ENCODE measurements around the gene FABP6. TPM values are rescaled to one million over a fixed set of nuclear protein-coding genes. Genes with fewer than 3 reads are reported as not detected.

FABP6 gene
- total and polyA plus RNA-seq, 4 donors = 5.0 to 13.1 (median 6.3) TPM

- no peak for TF ChIP-seq CTCF (IDR thresholded peaks at IDR 0.05; ENCODE audit: control extremely low read depth, extremely low read depth)
- no peak for DNase-seq
Measured at GRCh38 chr5:160227012-160227411, 2.3 kb upstream of the FABP6 start.

GRCh38 chr5:160230686-160231527 is 1.6 kb downstream of the FABP6 start:
- no peaks in the 10 kb centered on the region for H3K4me1 ChIP-seq (ENCODE audit: control insufficient read depth in 5 of 5, insufficient read depth in 5 of 5, low read length in 5 of 5)
- no peaks in the 10 kb centered on the region for H3K36me3 ChIP-seq (ENCODE audit: control insufficient read depth in 4 of 4, insufficient read depth in 4 of 4, low read length in 4 of 4)
- ATAC-seq (ENCODE audit: insufficient read depth, low FRiP score) (peak; percentile 69), DNase-seq (no peak)
- 64 to 77% methylated on average over 9 of the region's 9 CpGs for WGBS, 2 donors
- TF ChIP-seq CTCF (IDR thresholded peaks at IDR 0.05; ENCODE audit: control extremely low read depth, extremely low read depth) = no peak
- no peaks in the 10 kb centered on the region for H3K9me3 ChIP-seq (ENCODE audit: control insufficient read depth in 4 of 4, insufficient read depth in 3 of 4, low read length in 3 of 4)
- H3K27me3 ChIP-seq (ENCODE audit: control insufficient read depth in 3 of 3, insufficient read depth in 3 of 3, low read length in 2 of 3) = no peaks in the 10 kb centered on the region
- no peak overlapping the region for H3K4me3 ChIP-seq
- H3K27ac ChIP-seq (ENCODE audit: low read depth in 1 of 2, low read length in 1 of 2) = peak overlapping the region in 1 of 2 donors; percentile 39
- no peak overlapping the region for H3K9ac ChIP-seq (ENCODE audit: insufficient read depth in 1 of 2, low read length in 2 of 2)

More at GRCh38 chr5:160227012-160227411, 2.3 kb upstream of the FABP6 start:
- Histone ChIP-seq H3K27ac (ENCODE audit: low read depth in 1 of 2, low read length in 1 of 2) (no peak overlapping the region), H3K4me1 (ENCODE audit: control insufficient read depth in 5 of 5, insufficient read depth in 5 of 5, low read length in 5 of 5) (no peaks in the 10 kb centered on the region), H3K4me3 (no peak overlapping the region), H3K9ac (ENCODE audit: insufficient read depth in 1 of 2, low read length in 2 of 2) (no peak overlapping the region), H3K27me3 (ENCODE audit: control insufficient read depth in 3 of 3, insufficient read depth in 3 of 3, low read length in 2 of 3) (no peaks in the 10 kb centered on the region), H3K36me3 (ENCODE audit: control insufficient read depth in 4 of 4, insufficient read depth in 4 of 4, low read length in 4 of 4) (no peaks in the 10 kb centered on the region), H3K9me3 (ENCODE audit: control insufficient read depth in 4 of 4, insufficient read depth in 3 of 4, low read length in 3 of 4) (no peaks in the 10 kb centered on the region)
- ATAC-seq (ENCODE audit: insufficient read depth, low FRiP score) = no peak
- 93 to 95% methylated on average over 2 of the region's 2 CpGs for WGBS, 2 donors

DNA sequence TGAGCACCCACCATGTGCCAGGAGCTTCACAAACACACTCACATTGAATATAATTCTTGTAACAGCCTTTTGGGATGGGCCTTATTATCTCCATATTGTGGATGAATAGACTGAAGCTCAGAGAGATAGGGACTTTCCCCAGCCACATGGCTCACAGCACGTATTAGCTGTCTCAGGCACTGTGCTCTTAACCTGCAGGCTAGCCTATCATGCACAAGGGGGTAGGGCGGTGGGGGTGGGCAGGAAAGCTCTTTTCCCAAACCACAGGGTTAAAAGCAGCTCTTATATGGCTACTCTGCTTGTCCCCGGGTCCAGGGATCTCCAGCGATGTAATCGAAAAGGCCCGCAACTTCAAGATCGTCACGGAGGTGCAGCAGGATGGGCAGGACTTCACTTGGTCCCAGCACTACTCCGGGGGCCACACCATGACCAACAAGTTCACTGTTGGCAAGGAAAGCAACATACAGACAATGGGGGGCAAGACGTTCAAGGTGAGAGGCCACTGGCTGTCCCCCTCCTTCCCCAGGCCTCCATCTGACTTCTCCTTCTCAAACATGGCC is 2.6 kb downstream of the FABP6 start:
- 87 to 94% methylated on average over 10 of the region's 10 CpGs for WGBS, 2 donors
- Histone ChIP-seq H3K4me1 (ENCODE audit: control insufficient read depth in 5 of 5, insufficient read depth in 5 of 5, low read length in 5 of 5) (no peaks in the 10 kb centered on the region), H3K9ac (ENCODE audit: insufficient read depth in 1 of 2, low read length in 2 of 2) (no peak overlapping the region), H3K27me3 (ENCODE audit: control insufficient read depth in 3 of 3, insufficient read depth in 3 of 3, low read length in 2 of 3) (no peaks in the 10 kb centered on the region), H3K36me3 (ENCODE audit: control insufficient read depth in 4 of 4, insufficient read depth in 4 of 4, low read length in 4 of 4) (no peaks in the 10 kb centered on the region), H3K27ac (ENCODE audit: low read depth in 1 of 2, low read length in 1 of 2) (no peak overlapping the region), H3K4me3 (no peak overlapping the region), H3K9me3 (ENCODE audit: control insufficient read depth in 4 of 4, insufficient read depth in 3 of 4, low read length in 3 of 4) (no peaks in the 10 kb centered on the region)
- DNase-seq (no peak), ATAC-seq (ENCODE audit: insufficient read depth, low FRiP score) (no peak)
- no peak for TF ChIP-seq CTCF (IDR thresholded peaks at IDR 0.05; ENCODE audit: control extremely low read depth, extremely low read depth)

Measured in lung (tissue), 12 donors.